ENCODE results near the gene DAPK1. TPM values are rescaled to one million over a fixed set of nuclear protein-coding genes. Genes with fewer than 3 reads are reported as not detected.

The DAPK1 gene
- polyA plus RNA-seq, 1 donor = 20.6 TPM

DNA sequence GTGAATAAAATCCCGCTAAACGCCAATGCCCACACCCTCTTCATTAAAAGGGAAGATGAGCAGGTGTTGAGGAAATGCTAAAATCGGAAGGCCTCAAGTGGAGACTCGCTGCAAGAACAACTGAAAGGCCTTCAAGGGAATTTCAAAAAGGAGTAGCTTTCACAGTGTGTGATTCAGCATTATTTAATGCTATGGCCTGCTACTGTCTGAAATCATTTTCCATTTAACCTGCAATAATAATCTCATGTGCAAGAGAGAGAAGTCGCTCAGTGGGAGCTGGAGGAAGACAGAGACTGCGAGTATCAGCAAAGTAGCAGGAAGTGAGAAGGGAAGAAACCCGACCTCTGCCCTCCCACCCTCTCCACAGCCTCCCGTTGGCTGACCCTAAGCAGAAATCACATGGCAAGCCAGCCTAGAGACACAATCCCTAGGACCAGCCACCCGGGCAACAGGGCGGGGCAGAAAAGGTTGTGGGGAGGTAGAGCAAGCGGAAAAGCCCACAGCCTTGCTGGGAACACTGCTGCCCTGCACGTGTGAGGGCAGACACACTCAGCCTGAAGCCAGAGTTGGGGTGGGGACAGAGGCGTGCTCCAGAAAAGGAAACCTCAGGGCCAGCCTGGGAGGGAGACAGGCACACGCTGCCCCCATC, 188.3 kb downstream of the DAPK1 start:
- DNase-seq (ENCODE audit: low read depth) = no peak

DNA sequence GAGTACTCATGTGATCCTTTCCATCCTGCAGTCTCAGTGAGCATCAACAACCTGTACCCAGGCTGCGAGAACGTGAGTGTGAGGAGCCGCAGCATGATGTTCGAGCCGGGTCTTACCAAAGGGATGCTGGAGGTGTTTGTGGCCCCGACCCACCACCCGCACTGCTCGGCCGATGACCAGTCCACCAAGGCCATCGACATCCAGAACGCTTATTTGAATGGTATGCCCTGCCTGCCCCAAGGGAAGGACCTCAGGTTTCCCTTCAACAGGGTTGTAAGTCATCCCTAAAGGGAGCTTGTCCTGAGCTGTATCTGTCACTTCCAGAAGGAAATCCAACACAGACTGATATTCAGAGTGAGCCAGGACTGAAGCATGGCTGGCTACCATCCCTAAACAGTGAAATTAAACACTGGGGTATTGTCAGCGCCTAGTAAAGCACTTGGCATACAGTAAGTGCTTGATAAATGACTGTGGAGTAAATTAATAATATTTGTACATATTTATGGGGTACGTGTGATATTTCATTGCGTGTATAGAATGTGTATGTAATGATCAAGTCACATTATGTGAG, 188.9 kb downstream of the DAPK1 start:
- DNase-seq (ENCODE audit: low read depth) = no peak

- no peak for DNase-seq (ENCODE audit: low read depth)
These were observed 189.5 kb downstream of the DAPK1 start for GRCh38 chr9:87687207-87687606.

- no peak for DNase-seq (ENCODE audit: low read depth)
These were observed 196.6 kb downstream of the DAPK1 start for GRCh38 chr9:87694236-87694755.

DNA sequence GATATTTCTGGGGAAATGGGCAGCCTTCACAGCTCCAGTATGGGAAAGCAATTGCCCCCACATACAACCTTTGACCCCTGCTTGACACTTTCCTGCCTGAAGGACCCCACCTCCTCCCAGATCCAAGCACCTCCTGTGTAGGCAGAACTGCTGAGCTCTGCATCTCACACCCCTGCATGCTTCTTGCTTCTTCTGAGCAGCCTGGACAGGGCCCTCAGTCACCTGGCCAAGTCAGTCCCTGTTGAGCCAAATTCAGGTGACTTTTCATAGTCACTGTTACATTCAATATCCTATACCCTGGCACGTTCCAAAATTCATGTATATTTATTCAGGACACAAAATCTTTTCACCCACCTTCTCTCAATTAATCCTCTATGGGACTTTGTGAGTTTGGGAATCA, 197.9 kb downstream of the DAPK1 start:
- DNase-seq (ENCODE audit: low read depth) = no peak

DNA sequence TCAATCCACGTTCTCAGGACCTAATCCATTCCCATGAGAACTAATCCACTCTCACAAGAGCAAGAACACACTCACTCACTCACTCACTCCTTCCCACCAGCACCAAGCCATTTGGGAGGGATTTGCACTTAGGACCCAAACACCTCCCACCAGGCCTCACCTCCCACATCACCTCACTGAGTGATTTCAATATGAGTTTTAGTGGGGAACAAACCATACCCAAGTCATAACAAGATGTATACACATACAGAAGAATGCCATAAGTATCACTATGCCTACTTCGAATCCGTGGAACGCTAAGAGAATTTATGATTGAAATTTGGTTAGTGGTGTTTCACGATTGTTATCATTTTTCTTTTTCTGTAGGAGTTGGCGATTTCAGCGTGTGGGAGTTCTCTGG, 199.0 kb downstream of the DAPK1 start:
- DNase-seq (ENCODE audit: low read depth) = no peak

- no peak for DNase-seq (ENCODE audit: low read depth)
These were observed 200.6 kb downstream of the DAPK1 start for GRCh38 chr9:87698069-87698809.

- DNase-seq (ENCODE audit: low read depth) = no peak
These were observed 202.2 kb downstream of the DAPK1 start for GRCh38 chr9:87699835-87700234.

GRCh38 chr9:87701491-87701890, 203.8 kb downstream of the DAPK1 start:
- DNase-seq (ENCODE audit: low read depth) = no peak

GRCh38 chr9:87701931-87702421, 204.3 kb downstream of the DAPK1 start:
- no peak for DNase-seq (ENCODE audit: low read depth)

GRCh38 chr9:87702921-87703320, 205.3 kb downstream of the DAPK1 start:
- no peak for DNase-seq (ENCODE audit: low read depth)

DNA sequence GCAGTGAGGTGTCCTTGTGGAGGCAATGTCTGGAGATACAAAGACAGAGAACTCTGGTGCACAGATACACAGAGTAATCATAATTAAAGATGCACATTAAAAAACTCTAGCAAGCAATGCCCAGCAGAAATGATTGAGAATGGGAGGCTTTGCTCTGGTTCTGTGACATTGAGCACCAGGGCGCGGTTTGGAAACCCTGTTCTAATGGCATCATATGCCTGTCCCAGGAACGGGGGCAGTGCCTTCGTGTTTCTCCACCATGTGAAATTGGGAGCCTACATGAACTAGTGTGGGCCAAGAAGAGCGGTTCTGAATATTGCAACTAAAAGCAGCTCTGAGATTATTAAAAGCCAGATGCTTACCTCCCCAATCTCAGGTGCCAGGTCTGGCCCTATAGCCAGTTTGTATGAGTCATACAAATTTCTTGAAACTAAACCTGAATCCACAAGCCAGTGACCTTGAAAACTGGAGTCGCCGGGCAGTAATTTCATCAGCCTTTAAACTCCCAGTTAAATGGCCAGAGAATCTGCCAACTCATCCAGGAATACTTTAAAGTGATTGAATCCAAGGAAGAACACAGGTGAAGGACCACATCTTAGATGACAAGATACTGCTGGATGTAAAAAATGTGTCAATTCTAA, 206.1 kb downstream of the DAPK1 start:
- no peak for DNase-seq (ENCODE audit: low read depth)

- DNase-seq (ENCODE audit: low read depth) = no peak
These were observed 206.7 kb downstream of the DAPK1 start for GRCh38 chr9:87704342-87704741.

DNA sequence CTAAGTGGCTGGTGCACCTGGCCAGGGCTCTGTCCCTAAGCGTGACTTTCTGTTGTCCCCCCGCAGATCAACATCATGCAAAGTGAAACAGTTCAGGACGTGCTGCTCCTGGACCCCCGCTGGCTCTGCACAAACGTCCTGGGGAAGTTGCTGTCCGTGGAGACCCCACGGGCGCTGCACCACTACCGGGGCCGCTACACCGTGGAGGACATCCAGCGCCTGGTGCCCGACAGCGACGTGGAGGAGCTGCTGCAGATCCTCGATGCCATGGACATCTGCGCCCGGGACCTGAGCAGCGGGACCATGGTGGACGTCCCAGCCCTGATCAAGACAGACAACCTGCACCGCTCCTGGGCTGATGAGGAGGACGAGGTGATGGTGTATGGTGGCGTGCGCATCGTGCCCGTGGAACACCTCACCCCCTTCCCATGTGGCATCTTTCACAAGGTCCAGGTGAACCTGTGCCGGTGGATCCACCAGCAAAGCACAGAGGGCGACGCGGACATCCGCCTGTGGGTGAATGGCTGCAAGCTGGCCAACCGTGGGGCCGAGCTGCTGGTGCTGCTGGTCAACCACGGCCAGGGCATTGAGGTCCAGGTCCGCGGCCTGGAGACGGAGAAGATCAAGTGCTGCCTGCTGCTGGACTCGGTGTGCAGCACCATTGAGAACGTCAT, 208.5 kb downstream of the DAPK1 start:
- DNase-seq (ENCODE audit: low read depth) = no peak

- no peak for DNase-seq (ENCODE audit: low read depth)
These were observed 210.3 kb downstream of the DAPK1 start for GRCh38 chr9:87707805-87708506.

- no peak for DNase-seq (ENCODE audit: low read depth)
These were observed 210.9 kb downstream of the DAPK1 start for GRCh38 chr9:87708546-87708945.

GRCh38 chr9:87708986-87709728, 211.5 kb downstream of the DAPK1 start:
- no peak for DNase-seq (ENCODE audit: low read depth)

- DNase-seq (ENCODE audit: low read depth) = no peak
These were observed 212.8 kb downstream of the DAPK1 start for GRCh38 chr9:87710443-87710842.

DNA sequence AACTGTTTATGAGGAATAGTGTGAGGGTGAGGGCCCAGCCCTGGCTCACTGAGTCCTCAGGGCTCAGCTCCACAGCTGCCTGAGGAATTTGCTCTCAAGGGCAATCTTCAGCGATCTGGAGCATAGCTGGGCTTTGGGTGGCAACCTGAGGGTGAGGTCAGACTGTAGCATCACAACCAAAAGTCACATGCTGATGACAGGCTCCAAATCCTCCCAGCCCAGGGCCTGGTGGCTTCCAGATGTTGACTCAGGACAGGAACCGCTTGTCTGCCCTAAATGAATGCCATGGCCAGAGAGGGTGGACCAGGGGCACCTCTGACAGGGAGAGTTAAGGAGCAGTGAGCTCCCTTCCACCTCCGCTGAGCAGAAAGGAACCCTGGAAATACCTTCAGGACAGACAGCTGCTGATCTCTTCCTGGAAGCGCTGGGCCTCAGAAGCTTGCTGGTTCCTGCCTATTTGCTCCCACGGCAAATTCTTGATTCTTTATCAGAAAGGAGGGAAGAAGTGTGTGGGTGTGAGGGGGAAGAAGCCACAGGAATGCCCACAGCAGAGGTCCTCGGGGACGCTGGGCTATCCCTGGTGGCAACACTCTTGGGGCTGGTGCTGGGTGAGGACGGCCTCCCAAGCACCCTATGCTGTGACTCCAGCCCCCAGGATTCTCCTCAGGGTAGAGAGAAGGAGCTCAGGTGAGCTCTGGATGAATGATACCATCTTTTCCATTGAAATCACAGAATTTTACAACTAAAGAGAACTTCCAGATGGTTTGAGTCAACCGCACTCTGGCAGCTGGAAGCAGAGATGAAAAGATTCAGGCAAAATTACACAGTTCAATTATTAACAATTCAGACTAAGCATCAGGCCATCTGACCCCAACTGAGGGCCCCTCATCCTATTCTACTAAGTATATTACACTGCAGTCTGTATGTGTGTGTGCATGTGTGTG, 214.5 kb downstream of the DAPK1 start:
- DNase-seq (ENCODE audit: low read depth) = no peak
